ENCODE results near the gene PACSIN2.

DNA sequence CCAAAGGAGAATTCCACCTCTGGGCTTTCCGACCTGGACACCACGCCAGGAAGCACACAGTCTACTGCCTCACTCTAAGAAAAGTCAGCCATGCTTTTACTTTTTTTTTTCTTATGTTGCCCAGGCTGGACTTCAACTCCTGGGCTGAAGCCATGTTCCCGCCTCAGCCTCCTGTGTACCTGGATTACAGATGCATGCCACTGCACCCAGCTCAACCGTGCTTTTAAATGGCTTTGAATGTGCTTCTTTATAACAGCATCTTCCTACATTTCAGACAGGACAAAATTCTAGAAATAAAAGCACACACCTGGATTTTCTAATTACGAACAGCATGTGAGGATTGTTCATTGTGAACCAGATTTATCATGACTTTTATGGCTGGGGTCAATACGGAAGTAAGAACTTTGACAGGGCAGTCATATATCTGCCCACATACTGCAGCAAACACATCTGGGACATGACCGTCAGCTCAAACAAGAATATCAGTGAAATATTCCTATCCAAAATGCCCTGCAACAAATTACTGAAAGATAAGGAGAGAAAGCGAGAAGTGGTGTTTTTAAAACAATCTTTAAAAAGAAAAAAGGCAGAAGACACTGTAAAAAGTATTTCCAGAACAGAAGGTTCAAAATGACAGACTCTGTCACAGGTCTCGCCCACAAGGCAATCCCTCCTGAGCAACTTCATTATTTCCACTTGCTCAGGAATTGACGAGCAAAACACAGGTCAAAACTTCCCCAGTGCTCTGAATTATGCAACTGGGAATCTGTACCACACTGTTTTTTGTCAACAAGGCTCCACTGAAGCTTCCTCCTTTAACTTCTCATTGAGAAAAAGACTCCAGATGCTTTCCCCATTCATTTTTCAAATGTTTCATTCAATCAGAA is 42.1 kb downstream of the PACSIN2 start:
- TF ChIP-seq AFF4 (CRISPR knock-in tag; IDR thresholded peaks at IDR 0.05): no peak
- TF ChIP-seq ZFY (CRISPR knock-in tag; IDR thresholded peaks at IDR 0.05): no peak
- TF ChIP-seq CTCF (CRISPR knock-in tag; IDR thresholded peaks at IDR 0.05): no peak
- TF ChIP-seq NAIF1 (CRISPR knock-in tag; IDR thresholded peaks at IDR 0.05; ENCODE audit: borderline replicate concordance): no peak
- TF ChIP-seq, protein P1, sequence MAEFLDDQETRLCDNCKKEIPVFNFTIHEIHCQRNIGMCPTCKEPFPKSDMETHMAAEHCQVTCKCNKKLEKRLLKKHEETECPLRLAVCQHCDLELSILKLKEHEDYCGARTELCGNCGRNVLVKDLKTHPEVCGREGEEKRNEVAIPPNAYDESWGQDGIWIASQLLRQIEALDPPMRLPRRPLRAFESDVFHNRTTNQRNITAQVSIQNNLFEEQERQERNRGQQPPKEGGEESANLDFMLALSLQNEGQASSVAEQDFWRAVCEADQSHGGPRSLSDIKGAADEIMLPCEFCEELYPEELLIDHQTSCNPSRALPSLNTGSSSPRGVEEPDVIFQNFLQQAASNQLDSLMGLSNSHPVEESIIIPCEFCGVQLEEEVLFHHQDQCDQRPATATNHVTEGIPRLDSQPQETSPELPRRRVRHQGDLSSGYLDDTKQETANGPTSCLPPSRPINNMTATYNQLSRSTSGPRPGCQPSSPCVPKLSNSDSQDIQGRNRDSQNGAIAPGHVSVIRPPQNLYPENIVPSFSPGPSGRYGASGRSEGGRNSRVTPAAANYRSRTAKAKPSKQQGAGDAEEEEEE (CRISPR knock-in tag; IDR thresholded peaks at IDR 0.05; ENCODE audit: borderline replicate concordance): no peak
- no peak for TF ChIP-seq HINFP (CRISPR knock-in tag; IDR thresholded peaks at IDR 0.05; ENCODE audit: low read depth)
- no peak for TF ChIP-seq ZNF616 (CRISPR knock-in tag; IDR thresholded peaks at IDR 0.05; ENCODE audit: low read depth)
- TF ChIP-seq, protein P2, sequence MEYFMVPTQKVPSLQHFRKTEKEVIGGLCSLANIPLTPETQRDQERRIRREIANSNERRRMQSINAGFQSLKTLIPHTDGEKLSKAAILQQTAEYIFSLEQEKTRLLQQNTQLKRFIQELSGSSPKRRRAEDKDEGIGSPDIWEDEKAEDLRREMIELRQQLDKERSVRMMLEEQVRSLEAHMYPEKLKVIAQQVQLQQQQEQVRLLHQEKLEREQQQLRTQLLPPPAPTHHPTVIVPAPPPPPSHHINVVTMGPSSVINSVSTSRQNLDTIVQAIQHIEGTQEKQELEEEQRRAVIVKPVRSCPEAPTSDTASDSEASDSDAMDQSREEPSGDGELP (IDR thresholded peaks at IDR 0.05; ENCODE audit: borderline replicate concordance, low read depth): no peak
- no peak for TF ChIP-seq EZH2 (conservative IDR thresholded peaks at IDR 0.05; ENCODE audit: low read depth, low read length)
